Large intestine (tissue), 3 donors: ENCODE results near the gene KCND2. TPM values are rescaled to one million over a fixed set of nuclear protein-coding genes. Genes with fewer than 3 reads are reported as not detected.

Source experiments
- DNase-seq, 2 donors: peaks; one replicate each; pipeline versions ENCODE4 v3.0.0 to v3.0.0-alpha.2; 2013
- H3K27ac ChIP-seq: one replicate; pipeline ENCODE4 v1.5.1; 2013; ENCODE audit warnings: low read length
- H3K27me3 ChIP-seq: 2 replicates; pipeline ENCODE4 v1.6.1; 2013; ENCODE audit warnings: low read length; ENCODE audit not compliant: control insufficient read depth, insufficient read depth
- H3K36me3 ChIP-seq: 2 replicates; pipeline ENCODE4 v1.6.1; 2013; ENCODE audit warnings: low read length; ENCODE audit not compliant: control insufficient read depth, insufficient read depth
- H3K4me1 ChIP-seq: one replicate; pipeline ENCODE4 v1.6.1; 2013; ENCODE audit warnings: low read length; ENCODE audit not compliant: control insufficient read depth, insufficient read depth
- H3K4me3 ChIP-seq: one replicate; pipeline ENCODE4 v1.5.1; 2013; ENCODE audit warnings: low read length
- H3K9me3 ChIP-seq: one replicate; pipeline ENCODE4 v1.6.1; 2013; ENCODE audit warnings: mild to moderate bottlenecking, low read depth, low read length, moderate library complexity; ENCODE audit not compliant: control insufficient read depth
- WGBS: methylation state at CpG from one replicate; pipeline ENCODE4 v1.1.5; 2013; ENCODE audit warnings: low lambda C conversion rate; ENCODE audit not compliant: insufficient coverage; 5-methylcytosine and 5-hydroxymethylcytosine counted together
- polyA plus RNA-seq: library from polyadenylated mRNA; unstranded; fragments of 120-200 nt; gene quantifications from one replicate; pipeline ENCODE4 v1.2.1, GENCODE V29; 2013

KCND2 gene
- polyA plus RNA-seq, 1 donor: 2.5 TPM

GRCh38 chr7:120473352-120473751 is 200.4 kb downstream of the KCND2 start:
- H3K36me3 ChIP-seq: no peaks in the 10 kb centered on the region
- H3K4me3 ChIP-seq: no peak overlapping the region
- DNase-seq: no peak
- no peaks in the 10 kb centered on the region for H3K4me1 ChIP-seq
- H3K9me3 ChIP-seq: no peaks in the 10 kb centered on the region
- H3K27ac ChIP-seq: no peak overlapping the region
- WGBS: 84% methylated on average over 4 of the region's 5 CpGs
- H3K27me3 ChIP-seq: no peaks in the 10 kb centered on the region

GRCh38 chr7:120475994-120476393 is 203.0 kb downstream of the KCND2 start:
- no peak for DNase-seq
- Histone ChIP-seq H3K27ac (no peak overlapping the region), H3K9me3 (no peaks in the 10 kb centered on the region), H3K4me1 (no peaks in the 10 kb centered on the region), H3K36me3 (no peaks in the 10 kb centered on the region), H3K4me3 (no peak overlapping the region), H3K27me3 (no peaks in the 10 kb centered on the region)

GRCh38 chr7:120480472-120480871 is 207.5 kb downstream of the KCND2 start:
- H3K9me3 ChIP-seq: no peaks in the 10 kb centered on the region
- 100% methylated on average over 1 of the region's 2 CpGs for WGBS
- H3K4me1 ChIP-seq: no peaks in the 10 kb centered on the region
- no peak overlapping the region for H3K4me3 ChIP-seq
- H3K27me3 ChIP-seq: no peaks in the 10 kb centered on the region
- H3K27ac ChIP-seq: no peak overlapping the region
- DNase-seq: no peak
- H3K36me3 ChIP-seq: no peaks in the 10 kb centered on the region

GRCh38 chr7:120480930-120481329 is 208.0 kb downstream of the KCND2 start:
- Histone ChIP-seq H3K36me3 (no peaks in the 10 kb centered on the region), H3K4me1 (no peaks in the 10 kb centered on the region), H3K27ac (no peak overlapping the region), H3K27me3 (no peaks in the 10 kb centered on the region), H3K9me3 (no peaks in the 10 kb centered on the region), H3K4me3 (no peak overlapping the region)
- 100% methylated on average over 3 of the region's 5 CpGs for WGBS
- no peak for DNase-seq

GRCh38 chr7:120486164-120486563 is 213.2 kb downstream of the KCND2 start:
- H3K36me3 ChIP-seq: no peaks in the 10 kb centered on the region

GRCh38 chr7:120502132-120502531 is 229.2 kb downstream of the KCND2 start:
- Histone ChIP-seq H3K9me3 (no peaks in the 10 kb centered on the region), H3K4me1 (no peaks in the 10 kb centered on the region), H3K27me3 (no peaks in the 10 kb centered on the region), H3K36me3 (no peaks in the 10 kb centered on the region), H3K27ac (no peak overlapping the region), H3K4me3 (no peak overlapping the region)
- no peak for DNase-seq
- WGBS: 60% methylated on average over 1 of the region's 1 CpG

More at GRCh38 chr7:120486164-120486563, 213.2 kb downstream of the KCND2 start:
- no peak overlapping the region for H3K4me3 ChIP-seq
- DNase-seq: no peak
- H3K27me3 ChIP-seq: no peaks in the 10 kb centered on the region
- H3K4me1 ChIP-seq: no peaks in the 10 kb centered on the region
- WGBS: 83% methylated on average over 1 of the region's 1 CpG
- H3K9me3 ChIP-seq: no peaks in the 10 kb centered on the region
- H3K27ac ChIP-seq: no peak overlapping the region

- no peaks in the 10 kb centered on the region for H3K4me1 ChIP-seq
- no peak overlapping the region for H3K27ac ChIP-seq
- DNase-seq: no peak
- no CpG with 5 or more reads among the region's 1 CpG for WGBS
- no peaks in the 10 kb centered on the region for H3K9me3 ChIP-seq
- H3K27me3 ChIP-seq: no peaks in the 10 kb centered on the region
- H3K4me3 ChIP-seq: no peak overlapping the region
- no peaks in the 10 kb centered on the region for H3K36me3 ChIP-seq
These were observed 229.8 kb downstream of the KCND2 start for GRCh38 chr7:120502825-120503224.

- no peaks in the 10 kb centered on the region for H3K27me3 ChIP-seq
- no peaks in the 10 kb centered on the region for H3K9me3 ChIP-seq
- no peak overlapping the region for H3K4me3 ChIP-seq
- no peak for DNase-seq
- H3K36me3 ChIP-seq: no peaks in the 10 kb centered on the region
- no peaks in the 10 kb centered on the region for H3K4me1 ChIP-seq
- H3K27ac ChIP-seq: no peak overlapping the region
These were observed 231.4 kb downstream of the KCND2 start for GRCh38 chr7:120504386-120504785.

- Histone ChIP-seq H3K4me3 (no peak overlapping the region), H3K27ac (no peak overlapping the region), H3K27me3 (no peaks in the 10 kb centered on the region), H3K9me3 (no peaks in the 10 kb centered on the region), H3K36me3 (no peaks in the 10 kb centered on the region), H3K4me1 (no peaks in the 10 kb centered on the region)
- DNase-seq: no peak
These were observed 232.8 kb downstream of the KCND2 start for GRCh38 chr7:120505770-120506169.

- no peaks in the 10 kb centered on the region for H3K27me3 ChIP-seq
- 60% methylated on average over 1 of the region's 3 CpGs for WGBS
- no peaks in the 10 kb centered on the region for H3K36me3 ChIP-seq
- H3K27ac ChIP-seq: no peak overlapping the region
- no peak for DNase-seq
- no peak overlapping the region for H3K4me3 ChIP-seq
- no peaks in the 10 kb centered on the region for H3K4me1 ChIP-seq
- H3K9me3 ChIP-seq: no peaks in the 10 kb centered on the region
These were observed 239.7 kb downstream of the KCND2 start for GRCh38 chr7:120512701-120513100.

GRCh38 chr7:120519224-120519623 is 246.2 kb downstream of the KCND2 start:
- no CpG with 5 or more reads among the region's 3 CpGs for whole genome bisulfite sequencing
- no peaks in the 10 kb centered on the region for H3K27me3 ChIP-seq
- H3K27ac ChIP-seq: no peak overlapping the region
- H3K9me3 ChIP-seq: no peaks in the 10 kb centered on the region
- no peak for DNase-seq
- no peaks in the 10 kb centered on the region for H3K36me3 ChIP-seq
- H3K4me1 ChIP-seq: no peaks in the 10 kb centered on the region
- H3K4me3 ChIP-seq: no peak overlapping the region
